ENCODE data around the gene PRKACB. TPM values are rescaled to one million over a fixed set of nuclear protein-coding genes. Genes with fewer than 3 reads are reported as not detected.

PRKACB gene
- polyA plus RNA-seq, 1 donor, result 39.3 TPM

GRCh38 chr1:84152649-84153056, 8.6 kb downstream of the PRKACB start:
- DNase-seq, result no peak
- H3K4me1 ChIP-seq (ENCODE audit: control insufficient read depth, insufficient read depth, low read length), result no peaks in the 10 kb centered on the region
- no CpG with 5 or more reads among the region's 3 CpGs for WGBS (ENCODE audit: insufficient coverage, low lambda C conversion rate)
- no peak overlapping the region for H3K27ac ChIP-seq (ENCODE audit: low read length)
- no peak overlapping the region for H3K4me3 ChIP-seq (ENCODE audit: low read length)
- no peaks in the 10 kb centered on the region for H3K36me3 ChIP-seq (ENCODE audit: control insufficient read depth, insufficient read depth, low read length)
- H3K9me3 ChIP-seq (ENCODE audit: control insufficient read depth, low read depth, low read length), result no peaks in the 10 kb centered on the region
- H3K27me3 ChIP-seq (ENCODE audit: control insufficient read depth, insufficient read depth, low read length), result no peaks in the 10 kb centered on the region

- Histone ChIP-seq H3K4me3 (ENCODE audit: low read length) (no peak overlapping the region), H3K36me3 (ENCODE audit: control insufficient read depth, insufficient read depth, low read length) (no peaks in the 10 kb centered on the region), H3K9me3 (ENCODE audit: control insufficient read depth, low read depth, low read length) (no peaks in the 10 kb centered on the region), H3K27me3 (ENCODE audit: control insufficient read depth, insufficient read depth, low read length) (no peaks in the 10 kb centered on the region), H3K27ac (ENCODE audit: low read length) (no peak overlapping the region), H3K4me1 (ENCODE audit: control insufficient read depth, insufficient read depth, low read length) (no peaks in the 10 kb centered on the region)
- DNase-seq, result no peak
- 100% methylated on average over 2 of the region's 3 CpGs for WGBS (ENCODE audit: insufficient coverage, low lambda C conversion rate)
Measured at GRCh38 chr1:84155517-84155916, 11.4 kb downstream of the PRKACB start.

- Histone ChIP-seq H3K4me3 (ENCODE audit: low read length) (no peak overlapping the region), H3K36me3 (ENCODE audit: control insufficient read depth, insufficient read depth, low read length) (no peaks in the 10 kb centered on the region), H3K4me1 (ENCODE audit: control insufficient read depth, insufficient read depth, low read length) (no peaks in the 10 kb centered on the region), H3K9me3 (ENCODE audit: control insufficient read depth, low read depth, low read length) (no peaks in the 10 kb centered on the region), H3K27me3 (ENCODE audit: control insufficient read depth, insufficient read depth, low read length) (no peaks in the 10 kb centered on the region), H3K27ac (ENCODE audit: low read length) (no peak overlapping the region)
- no peak for DNase-seq
- no CpG with 5 or more reads among the region's 2 CpGs for WGBS (ENCODE audit: insufficient coverage, low lambda C conversion rate)
Measured at GRCh38 chr1:84156210-84156621, 12.1 kb downstream of the PRKACB start.

- Histone ChIP-seq H3K9me3 (ENCODE audit: control insufficient read depth, low read depth, low read length) (no peaks in the 10 kb centered on the region), H3K4me3 (ENCODE audit: low read length) (no peak overlapping the region), H3K27ac (ENCODE audit: low read length) (no peak overlapping the region), H3K4me1 (ENCODE audit: control insufficient read depth, insufficient read depth, low read length) (no peaks in the 10 kb centered on the region), H3K36me3 (ENCODE audit: control insufficient read depth, insufficient read depth, low read length) (no peaks in the 10 kb centered on the region), H3K27me3 (ENCODE audit: control insufficient read depth, insufficient read depth, low read length) (no peaks in the 10 kb centered on the region)
- no peak for DNase-seq
- 83% methylated on average over 3 of the region's 5 CpGs for WGBS (ENCODE audit: insufficient coverage, low lambda C conversion rate)
Measured at GRCh38 chr1:84159533-84160240, 15.6 kb downstream of the PRKACB start.

- WGBS (ENCODE audit: insufficient coverage, low lambda C conversion rate), result 100% methylated on average over 2 of the region's 2 CpGs
- H3K9me3 ChIP-seq (ENCODE audit: control insufficient read depth, low read depth, low read length), result no peaks in the 10 kb centered on the region
Measured at GRCh38 chr1:84162295-84162694, 18.2 kb downstream of the PRKACB start.

GRCh38 chr1:84163123-84163931, 19.3 kb downstream of the PRKACB start:
- WGBS (ENCODE audit: insufficient coverage, low lambda C conversion rate), result 86% methylated on average over 1 of the region's 7 CpGs
- H3K4me3 ChIP-seq (ENCODE audit: low read length), result no peak overlapping the region
- H3K36me3 ChIP-seq (ENCODE audit: control insufficient read depth, insufficient read depth, low read length), result no peaks in the 10 kb centered on the region
- no peaks in the 10 kb centered on the region for H3K27me3 ChIP-seq (ENCODE audit: control insufficient read depth, insufficient read depth, low read length)
- H3K4me1 ChIP-seq (ENCODE audit: control insufficient read depth, insufficient read depth, low read length), result no peaks in the 10 kb centered on the region
- DNase-seq, result no peak
- no peak overlapping the region for H3K27ac ChIP-seq (ENCODE audit: low read length)
- no peaks in the 10 kb centered on the region for H3K9me3 ChIP-seq (ENCODE audit: control insufficient read depth, low read depth, low read length)

More at GRCh38 chr1:84162295-84162694, 18.2 kb downstream of the PRKACB start:
- Histone ChIP-seq H3K4me3 (ENCODE audit: low read length) (no peak overlapping the region), H3K4me1 (ENCODE audit: control insufficient read depth, insufficient read depth, low read length) (no peaks in the 10 kb centered on the region), H3K36me3 (ENCODE audit: control insufficient read depth, insufficient read depth, low read length) (no peaks in the 10 kb centered on the region), H3K27me3 (ENCODE audit: control insufficient read depth, insufficient read depth, low read length) (no peaks in the 10 kb centered on the region), H3K27ac (ENCODE audit: low read length) (no peak overlapping the region)
- no peak for DNase-seq

GRCh38 chr1:84164161-84164560, 20.1 kb downstream of the PRKACB start:
- Histone ChIP-seq H3K27me3 (ENCODE audit: control insufficient read depth, insufficient read depth, low read length) (no peaks in the 10 kb centered on the region), H3K36me3 (ENCODE audit: control insufficient read depth, insufficient read depth, low read length) (no peaks in the 10 kb centered on the region), H3K4me1 (ENCODE audit: control insufficient read depth, insufficient read depth, low read length) (no peaks in the 10 kb centered on the region), H3K9me3 (ENCODE audit: control insufficient read depth, low read depth, low read length) (no peaks in the 10 kb centered on the region), H3K4me3 (ENCODE audit: low read length) (no peak overlapping the region), H3K27ac (ENCODE audit: low read length) (no peak overlapping the region)
- DNase-seq, result no peak
- 73% methylated on average over 2 of the region's 5 CpGs for WGBS (ENCODE audit: insufficient coverage, low lambda C conversion rate)

GRCh38 chr1:84164567-84165021, 20.5 kb downstream of the PRKACB start:
- H3K36me3 ChIP-seq (ENCODE audit: control insufficient read depth, insufficient read depth, low read length), result no peaks in the 10 kb centered on the region
- no peaks in the 10 kb centered on the region for H3K9me3 ChIP-seq (ENCODE audit: control insufficient read depth, low read depth, low read length)
- DNase-seq, result no peak
- H3K4me1 ChIP-seq (ENCODE audit: control insufficient read depth, insufficient read depth, low read length), result no peaks in the 10 kb centered on the region
- no peak overlapping the region for H3K4me3 ChIP-seq (ENCODE audit: low read length)
- WGBS (ENCODE audit: insufficient coverage, low lambda C conversion rate), result 90% methylated on average over 4 of the region's 6 CpGs
- no peak overlapping the region for H3K27ac ChIP-seq (ENCODE audit: low read length)
- no peaks in the 10 kb centered on the region for H3K27me3 ChIP-seq (ENCODE audit: control insufficient read depth, insufficient read depth, low read length)

- 100% methylated on average over 1 of the region's 1 CpG for WGBS (ENCODE audit: insufficient coverage, low lambda C conversion rate)
- H3K36me3 ChIP-seq (ENCODE audit: control insufficient read depth, insufficient read depth, low read length), result no peaks in the 10 kb centered on the region
- H3K9me3 ChIP-seq (ENCODE audit: control insufficient read depth, low read depth, low read length), result no peaks in the 10 kb centered on the region
- no peak overlapping the region for H3K4me3 ChIP-seq (ENCODE audit: low read length)
- H3K4me1 ChIP-seq (ENCODE audit: control insufficient read depth, insufficient read depth, low read length), result no peaks in the 10 kb centered on the region
- H3K27ac ChIP-seq (ENCODE audit: low read length), result no peak overlapping the region
- DNase-seq, result no peak
- no peaks in the 10 kb centered on the region for H3K27me3 ChIP-seq (ENCODE audit: control insufficient read depth, insufficient read depth, low read length)
Measured at GRCh38 chr1:84165601-84166000, 21.5 kb downstream of the PRKACB start.

GRCh38 chr1:84166797-84167196, 22.7 kb downstream of the PRKACB start:
- H3K36me3 ChIP-seq (ENCODE audit: control insufficient read depth, insufficient read depth, low read length), result no peaks in the 10 kb centered on the region
- H3K27ac ChIP-seq (ENCODE audit: low read length), result no peak overlapping the region
- 89% methylated on average over 1 of the region's 1 CpG for WGBS (ENCODE audit: insufficient coverage, low lambda C conversion rate)
- H3K4me3 ChIP-seq (ENCODE audit: low read length), result no peak overlapping the region
- no peaks in the 10 kb centered on the region for H3K27me3 ChIP-seq (ENCODE audit: control insufficient read depth, insufficient read depth, low read length)
- no peaks in the 10 kb centered on the region for H3K4me1 ChIP-seq (ENCODE audit: control insufficient read depth, insufficient read depth, low read length)
- H3K9me3 ChIP-seq (ENCODE audit: control insufficient read depth, low read depth, low read length), result no peaks in the 10 kb centered on the region
- no peak for DNase-seq
